ENCODE measurements around the gene RETREG2.

Gene RETREG2

DNA sequence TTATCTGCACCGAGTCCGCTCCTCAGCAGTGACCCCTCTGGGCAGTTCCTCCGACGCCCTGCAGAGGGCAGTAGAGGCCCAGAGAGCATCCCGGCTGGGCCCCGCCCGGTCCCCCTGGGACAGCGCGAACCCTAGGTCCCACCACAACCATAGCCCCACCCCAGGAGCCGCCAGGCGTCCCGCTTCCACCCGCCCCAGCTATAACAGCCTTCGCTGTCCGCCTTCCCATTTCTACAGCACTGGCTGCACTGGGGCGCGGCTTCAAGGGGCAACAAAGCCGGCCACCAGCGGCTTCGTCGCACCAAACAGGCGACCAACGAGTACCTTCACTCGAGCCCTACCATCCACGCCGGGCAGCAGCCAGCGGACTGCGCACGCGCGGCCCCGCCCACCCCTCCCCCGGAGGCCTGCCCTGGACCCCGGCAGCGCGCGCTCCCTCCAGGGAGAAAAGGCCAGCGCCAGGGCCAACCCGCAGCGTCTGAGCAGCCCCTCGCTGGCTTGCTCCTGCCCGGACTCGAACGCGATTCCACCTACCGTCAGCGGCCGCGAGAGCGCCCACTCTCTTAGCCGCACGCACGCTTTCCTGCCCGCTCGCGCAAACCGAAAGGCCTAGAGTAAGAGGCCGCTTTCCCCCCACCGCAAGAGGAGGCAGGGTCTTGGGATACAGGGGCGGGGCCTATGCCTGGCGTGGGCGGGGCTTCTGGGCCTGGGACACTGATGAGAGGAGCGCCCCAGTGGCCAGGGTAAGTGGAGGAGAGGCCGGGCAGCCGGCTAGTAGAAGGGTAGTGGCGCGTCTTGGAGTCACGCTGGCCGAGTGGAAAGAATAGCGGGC lies 17.7 kb upstream of the RETREG2 start, which contains the start of gene NHEJ1:
TSS of gene NHEJ1 (minus strand) at position 630 of the 832 bp plus-strand sequence. CDS start 2,453 bp downstream, outside the sequence.
- peak; percentile 92 for DNase-seq (ENCODE audit: low read depth)
- peak within 1 kb of the TSS; percentile 85 for H3K4me3 ChIP-seq (ENCODE audit: low read length)
- TF ChIP-seq, protein P1, sequence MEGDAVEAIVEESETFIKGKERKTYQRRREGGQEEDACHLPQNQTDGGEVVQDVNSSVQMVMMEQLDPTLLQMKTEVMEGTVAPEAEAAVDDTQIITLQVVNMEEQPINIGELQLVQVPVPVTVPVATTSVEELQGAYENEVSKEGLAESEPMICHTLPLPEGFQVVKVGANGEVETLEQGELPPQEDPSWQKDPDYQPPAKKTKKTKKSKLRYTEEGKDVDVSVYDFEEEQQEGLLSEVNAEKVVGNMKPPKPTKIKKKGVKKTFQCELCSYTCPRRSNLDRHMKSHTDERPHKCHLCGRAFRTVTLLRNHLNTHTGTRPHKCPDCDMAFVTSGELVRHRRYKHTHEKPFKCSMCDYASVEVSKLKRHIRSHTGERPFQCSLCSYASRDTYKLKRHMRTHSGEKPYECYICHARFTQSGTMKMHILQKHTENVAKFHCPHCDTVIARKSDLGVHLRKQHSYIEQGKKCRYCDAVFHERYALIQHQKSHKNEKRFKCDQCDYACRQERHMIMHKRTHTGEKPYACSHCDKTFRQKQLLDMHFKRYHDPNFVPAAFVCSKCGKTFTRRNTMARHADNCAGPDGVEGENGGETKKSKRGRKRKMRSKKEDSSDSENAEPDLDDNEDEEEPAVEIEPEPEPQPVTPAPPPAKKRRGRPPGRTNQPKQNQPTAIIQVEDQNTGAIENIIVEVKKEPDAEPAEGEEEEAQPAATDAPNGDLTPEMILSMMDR (conservative IDR thresholded peaks at IDR 0.05; ENCODE audit: low read length): peak; percentile 90

DNA sequence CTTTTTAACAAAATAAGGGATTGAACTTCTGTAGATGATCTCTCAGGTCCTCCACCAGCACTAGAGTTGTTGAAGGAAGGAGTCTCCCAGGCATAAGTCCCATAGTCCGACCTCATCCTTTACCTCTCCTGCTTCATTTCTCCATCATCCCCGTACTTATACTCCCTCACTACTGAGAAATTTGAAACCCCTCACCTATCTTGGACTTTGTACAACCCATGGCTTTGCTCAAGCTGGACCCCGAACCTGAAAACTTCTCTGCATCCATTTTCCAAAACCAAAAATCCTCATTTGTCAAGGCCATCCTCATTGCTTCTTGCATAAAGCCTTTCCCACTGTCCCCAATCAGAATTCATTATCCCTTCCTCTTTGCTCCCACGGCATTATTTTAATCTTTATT lies 17.0 kb upstream of the RETREG2 start:
- TF ChIP-seq, protein P1 (conservative IDR thresholded peaks at IDR 0.05; ENCODE audit: low read length): no peak
- no peak for DNase-seq (ENCODE audit: low read depth)
- peak overlapping the region; percentile 85 for H3K4me3 ChIP-seq (ENCODE audit: low read length)

DNA sequence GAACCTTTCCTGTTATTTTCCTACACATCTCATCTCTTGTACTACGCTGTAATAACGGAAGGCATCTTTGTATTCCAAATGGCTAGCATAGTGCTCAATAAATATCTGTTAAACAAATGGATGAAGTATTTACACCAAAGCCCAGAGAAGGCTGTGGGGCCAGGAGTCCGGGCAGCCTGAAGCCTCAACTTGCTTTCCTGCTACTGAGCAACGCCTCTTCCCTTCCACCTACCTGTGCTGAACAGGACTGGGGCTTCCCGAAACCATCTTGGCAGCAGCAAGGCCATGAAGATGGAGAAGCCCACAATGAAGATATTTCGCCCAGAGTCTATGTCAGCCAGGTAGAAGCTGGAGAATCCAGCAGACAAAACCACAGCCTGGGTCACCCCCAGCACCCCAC lies 14.9 kb upstream of the RETREG2 start:
- no peak overlapping the region for H3K4me3 ChIP-seq (ENCODE audit: low read length)
- TF ChIP-seq, protein P1 (conservative IDR thresholded peaks at IDR 0.05; ENCODE audit: low read length): no peak
- DNase-seq (ENCODE audit: low read depth): no peak

DNA sequence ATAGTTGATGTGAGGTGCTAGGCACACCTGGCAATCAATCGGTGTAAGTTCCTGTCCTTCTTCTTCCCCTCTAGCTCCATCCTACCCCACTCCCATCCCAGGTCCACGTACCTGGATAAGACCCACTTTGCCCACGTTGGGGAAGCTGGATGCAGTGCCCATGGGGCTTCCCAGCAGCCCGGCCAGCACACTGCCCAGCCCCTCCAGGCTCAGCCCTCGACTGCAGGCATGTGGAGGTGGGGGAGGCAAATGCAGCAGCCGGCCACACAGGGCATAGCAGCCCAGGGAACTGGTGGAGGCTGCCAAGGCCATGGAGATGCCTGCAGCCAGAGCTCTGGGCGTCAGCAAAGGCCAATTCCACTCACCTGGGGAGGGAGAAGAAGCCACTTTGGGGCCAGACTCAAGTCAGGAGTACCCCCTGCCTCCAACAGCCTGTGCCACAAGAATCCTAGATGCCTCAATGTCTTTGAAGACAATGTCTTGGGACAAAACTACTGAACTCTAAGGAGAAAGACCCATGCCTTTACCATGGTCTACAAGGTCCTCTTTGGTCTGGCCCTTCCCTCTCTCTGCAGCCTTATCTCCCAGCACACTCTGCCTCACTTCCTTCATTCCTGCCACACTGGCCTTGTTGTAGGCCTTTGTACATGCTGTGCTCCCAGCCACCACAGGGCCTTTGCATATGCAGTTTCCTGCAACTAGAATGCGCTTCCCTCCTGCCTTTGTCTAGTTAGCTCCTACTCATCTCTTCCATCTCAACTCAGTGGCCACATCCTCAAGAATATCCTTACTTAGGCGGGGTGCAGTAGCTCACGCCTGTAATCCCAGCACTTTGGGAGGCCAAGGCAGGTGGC lies 12.8 kb upstream of the RETREG2 start:
- no peak for DNase-seq (ENCODE audit: low read depth)
- no peak overlapping the region for H3K4me3 ChIP-seq (ENCODE audit: low read length)
- TF ChIP-seq, protein P1 (conservative IDR thresholded peaks at IDR 0.05; ENCODE audit: low read length): no peak

DNA sequence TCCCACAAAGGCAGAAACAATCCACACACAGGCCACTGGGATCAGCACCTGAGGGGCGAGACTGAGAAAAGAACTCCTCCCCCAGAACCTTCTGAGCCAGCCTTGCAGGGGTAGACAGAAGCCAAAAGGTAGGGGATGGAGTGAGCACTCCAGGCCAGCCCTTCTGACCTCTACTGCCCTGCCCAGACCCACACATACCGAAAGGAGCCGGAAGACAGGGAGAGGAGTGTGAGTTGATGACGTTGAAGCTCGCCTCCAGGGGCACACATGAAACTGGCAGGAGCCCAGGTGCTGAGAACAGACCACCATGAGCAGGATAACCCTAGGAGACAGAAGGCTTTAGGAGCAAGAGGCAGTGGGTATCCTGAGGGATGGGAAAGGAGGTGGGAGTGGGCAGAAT lies 10.1 kb upstream of the RETREG2 start:
- TF ChIP-seq, protein P1 (conservative IDR thresholded peaks at IDR 0.05; ENCODE audit: low read length): no peak
- no peak overlapping the region for H3K4me3 ChIP-seq (ENCODE audit: low read length)

DNA sequence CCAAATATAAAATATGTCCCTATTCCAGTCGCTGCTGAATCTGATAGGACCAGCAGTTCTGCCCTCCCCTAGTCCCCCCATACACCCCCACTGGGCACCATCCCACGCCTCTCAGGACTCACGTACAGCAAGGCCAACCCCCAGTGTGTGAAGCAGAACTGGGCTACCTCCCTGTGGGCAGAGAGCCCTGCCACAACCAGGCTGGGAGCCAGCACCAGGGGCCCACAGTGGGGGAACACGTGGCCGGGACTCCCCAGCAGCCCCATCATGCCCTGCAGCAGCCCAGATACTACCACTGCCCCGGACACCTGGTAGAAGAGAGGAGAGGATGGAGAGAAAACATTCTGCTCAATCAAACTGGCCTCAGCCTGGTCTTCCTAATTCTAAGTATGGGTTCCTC lies 9.5 kb upstream of the RETREG2 start:
- DNase-seq (ENCODE audit: low read depth): no peak
- H3K4me3 ChIP-seq (ENCODE audit: low read length): no peak overlapping the region
- TF ChIP-seq, protein P1 (conservative IDR thresholded peaks at IDR 0.05; ENCODE audit: low read length): no peak

More for the DNA sequence above, 10.1 kb upstream of the RETREG2 start:
- DNase-seq (ENCODE audit: low read depth): no peak

Data from AG10803 (cell line).